Psoas muscle (tissue), 8 donors: ENCODE data around the gene PTPRR. TPM values are rescaled to one million over a fixed set of nuclear protein-coding genes. Genes with fewer than 3 reads are reported as not detected.

Source experiments
- ATAC-seq, 4 donors: fragments of 200-7000 bp; cut with Tn5 transposase; one replicate each; pipeline ENCODE4 v1.9.1; 2020; ENCODE audit warnings: moderate library complexity in 3 of 4, mild to moderate bottlenecking in 2 of 4
- DNase-seq, 2 donors: peaks; one replicate each; pipeline ENCODE4 v3.0.0-alpha.2; 2020
- H3K27ac ChIP-seq: fragments of 200-600 bp; one replicate; pipeline ENCODE4 v1.8.0; 2022
- H3K27me3 ChIP-seq, 3 donors: fragments of 200-600 bp in 1 of 3; one replicate each; pipeline versions ENCODE4 v1.6.1 to v1.8.0; 2013 to 2022; ENCODE audit warnings: low read length in 2 of 3, mild to moderate bottlenecking in 2 of 3, moderate library complexity in 1 of 3; ENCODE audit not compliant: insufficient read depth in 3 of 3
- H3K36me3 ChIP-seq, 2 donors: fragments of 200-600 bp in 1 of 2; one replicate each; pipeline versions ENCODE4 v1.6.1 to v1.8.0; 2013 to 2022; ENCODE audit warnings: low read depth in 1 of 2, mild to moderate bottlenecking in 1 of 2, moderate library complexity in 1 of 2; ENCODE audit not compliant: insufficient read depth in 1 of 2
- H3K4me1 ChIP-seq: fragments of 200-600 bp; one replicate; pipeline ENCODE4 v1.8.0; 2022
- H3K4me3 ChIP-seq: fragments of 200-600 bp; one replicate; pipeline ENCODE4 v1.8.0; 2022; ENCODE audit warnings: mild to moderate bottlenecking
- H3K9me3 ChIP-seq: fragments of 200-600 bp; one replicate; pipeline ENCODE4 v1.8.0; 2022
- WGBS, 3 donors: extraction: QIAGEN DNeasy Blood & Tissue Kit; methylation state at CpG; one replicate each; pipeline versions ENCODE4 v1.1.6 to v1.1.7; 2013; 5-methylcytosine and 5-hydroxymethylcytosine counted together
- intact Hi-C, 2 donors: fragments of 100-400 bp; cut with DNase I; formaldehyde crosslinking; loops; one replicate each; pipeline versions ENCODE4 v1.11.0 to v1.14.2; 2022
- polyA plus RNA-seq, 3 donors: library from polyadenylated mRNA; stranded (reverse); fragments of 200-250 nt; gene quantifications; one replicate each; pipeline ENCODE4 v1.2.3, GENCODE V29; 2013
- total RNA-seq, 4 donors: library from RNA; stranded (reverse); fragmentation: NEBNext Ultra II Directional in 2 of 4; extraction: Animal tissue kit (Norgen Biotek cat#: 25700) in 2 of 4; gene quantifications; one replicate each; pipeline versions ENCODE4 v1.2.1 to v1.2.4, GENCODE V29; 2021 to 2023
- TF ChIP-seq, protein P1 (sequence below): fragments of 200-600 bp; IDR thresholded peaks from one replicate; pipeline ENCODE4 v1.8.0; 2022; ENCODE audit warnings: antibody characterized with exemption
- donor health status: healthy with polysubstance abuse.
- donor health status: DM: no; HTN: no; CAD: no; lungs with moderate emphysema.
- donor health status: Bipolar disorder and iron deficiency.
- donor health status: healthy.
- donor health status: DM: yes; HTN: yes; CAD: no.
- donor health status: DM: no; HTN: no; CAD: no.
- donor health status: DM: no; HTN: no; CAD: no.
- donor health status: DM: yes; HTN: yes; CAD: no.

PTPRR gene
- total and polyA plus RNA-seq, 7 donors = 0.08 to 0.35 (median 0.24) TPM

DNA sequence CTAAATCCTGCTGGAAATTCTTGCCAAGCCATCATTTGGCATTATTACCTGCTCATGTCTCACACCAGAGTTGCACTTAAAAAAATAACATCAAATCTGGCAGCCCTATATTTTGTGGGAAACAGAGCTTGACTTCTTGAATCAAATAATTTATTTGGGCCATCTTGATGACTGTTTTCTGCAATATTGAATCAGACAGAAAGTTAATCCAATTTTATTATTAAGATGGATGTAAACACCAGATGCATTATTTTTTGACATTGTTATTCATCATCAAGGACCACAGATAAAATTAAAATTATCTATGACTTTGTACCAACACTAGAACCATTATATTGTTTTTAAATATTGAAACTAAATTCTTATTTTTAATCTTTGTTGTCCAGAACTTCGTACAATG lies 132.9 kb downstream of the PTPRR start:
- H3K4me1 ChIP-seq = no peaks in the 10 kb centered on the region
- 84 to 94% (median 88%) methylated on average over 1 of the region's 1 CpG for WGBS, 3 donors
- TF ChIP-seq, protein P1, sequence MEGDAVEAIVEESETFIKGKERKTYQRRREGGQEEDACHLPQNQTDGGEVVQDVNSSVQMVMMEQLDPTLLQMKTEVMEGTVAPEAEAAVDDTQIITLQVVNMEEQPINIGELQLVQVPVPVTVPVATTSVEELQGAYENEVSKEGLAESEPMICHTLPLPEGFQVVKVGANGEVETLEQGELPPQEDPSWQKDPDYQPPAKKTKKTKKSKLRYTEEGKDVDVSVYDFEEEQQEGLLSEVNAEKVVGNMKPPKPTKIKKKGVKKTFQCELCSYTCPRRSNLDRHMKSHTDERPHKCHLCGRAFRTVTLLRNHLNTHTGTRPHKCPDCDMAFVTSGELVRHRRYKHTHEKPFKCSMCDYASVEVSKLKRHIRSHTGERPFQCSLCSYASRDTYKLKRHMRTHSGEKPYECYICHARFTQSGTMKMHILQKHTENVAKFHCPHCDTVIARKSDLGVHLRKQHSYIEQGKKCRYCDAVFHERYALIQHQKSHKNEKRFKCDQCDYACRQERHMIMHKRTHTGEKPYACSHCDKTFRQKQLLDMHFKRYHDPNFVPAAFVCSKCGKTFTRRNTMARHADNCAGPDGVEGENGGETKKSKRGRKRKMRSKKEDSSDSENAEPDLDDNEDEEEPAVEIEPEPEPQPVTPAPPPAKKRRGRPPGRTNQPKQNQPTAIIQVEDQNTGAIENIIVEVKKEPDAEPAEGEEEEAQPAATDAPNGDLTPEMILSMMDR = no peak
- H3K27me3 ChIP-seq = peaks cover 0 to 2% (median 0%) of the 10 kb centered on the region in 3 donors
- H3K9me3 ChIP-seq = no peaks in the 10 kb centered on the region
- H3K27ac ChIP-seq = no peak overlapping the region
- ATAC-seq (no peak), DNase-seq (no peak)
- H3K36me3 ChIP-seq = no peaks in the 10 kb centered on the region
- H3K4me3 ChIP-seq = no peak overlapping the region
- intact Hi-C loops = no loop called here

DNA sequence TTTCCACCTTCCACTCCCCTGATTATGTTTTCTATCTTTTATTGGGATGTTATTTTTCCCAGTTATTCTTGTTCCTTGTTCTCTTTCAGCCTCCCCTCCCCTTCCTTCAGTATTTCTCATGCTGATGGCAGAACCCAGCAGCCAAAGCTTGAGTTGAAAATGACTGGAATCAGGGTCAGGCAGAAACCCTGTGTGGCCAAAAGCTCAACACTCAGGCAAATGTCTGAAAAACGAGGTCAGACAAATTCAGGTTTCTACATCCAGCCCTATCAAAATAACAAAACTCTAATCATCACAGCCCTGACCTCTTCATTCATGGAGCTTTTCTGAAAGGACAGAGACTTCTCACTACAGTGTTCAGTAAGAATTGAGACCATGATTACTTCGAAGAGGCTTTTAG lies 134.6 kb downstream of the PTPRR start:
- Histone ChIP-seq H3K36me3 (no peaks in the 10 kb centered on the region), H3K4me1 (no peaks in the 10 kb centered on the region), H3K27me3 (peaks cover 0 to 2% (median 0%) of the 10 kb centered on the region in 3 donors), H3K4me3 (no peak overlapping the region), H3K27ac (no peak overlapping the region), H3K9me3 (no peaks in the 10 kb centered on the region)
- WGBS, 3 donors = 15 to 26% (median 24%) methylated on average over 2 of the region's 2 CpGs
- ATAC-seq = no peak
- TF ChIP-seq, protein P1 = no peak
- intact Hi-C loops = no loop called here
- DNase-seq = no peak

DNA sequence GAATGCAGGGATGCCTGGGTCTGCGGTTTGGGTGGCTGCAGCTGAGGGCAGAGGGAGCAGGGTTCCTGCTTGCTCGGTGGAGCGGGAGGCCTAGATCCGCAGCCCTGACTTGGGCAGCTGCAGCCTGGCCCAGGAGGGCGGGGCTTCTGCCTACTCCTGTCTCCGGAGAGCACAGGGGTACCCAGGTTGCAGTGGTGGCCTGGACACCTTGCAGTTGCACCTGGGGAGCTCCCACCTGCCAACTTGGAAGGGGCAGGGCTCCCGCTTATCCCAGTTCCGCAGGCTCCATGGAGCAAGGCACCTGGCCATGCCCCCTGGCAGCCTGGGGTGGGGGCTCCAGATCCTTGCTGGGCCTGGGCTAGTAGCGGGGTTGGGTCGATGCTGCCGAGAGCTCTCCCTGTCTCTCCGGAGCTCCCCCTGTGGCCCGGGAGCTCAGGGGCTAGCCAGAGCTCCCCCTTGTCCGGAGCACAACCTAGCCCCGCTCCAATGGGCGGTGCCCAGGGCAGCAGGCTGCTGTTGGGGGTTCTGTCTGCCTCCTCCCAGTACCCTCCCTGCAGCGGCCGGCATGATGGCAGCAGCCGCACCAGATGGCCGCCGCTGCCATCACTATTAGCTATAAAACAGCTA lies 136.4 kb downstream of the PTPRR start:
- WGBS, 3 donors = 93 to 94% (median 93%) methylated on average over 20 to 21 of the region's 21 CpGs
- H3K27ac ChIP-seq = no peak overlapping the region
- no peaks in the 10 kb centered on the region for H3K4me1 ChIP-seq
- intact Hi-C loops = no loop called here
- no peaks in the 10 kb centered on the region for H3K9me3 ChIP-seq
- H3K27me3 ChIP-seq = peaks cover 0 to 2% (median 0%) of the 10 kb centered on the region in 3 donors
- TF ChIP-seq, protein P1 = no peak
- no peak for ATAC-seq
- H3K36me3 ChIP-seq = no peaks in the 10 kb centered on the region
- DNase-seq = no peak
- no peak overlapping the region for H3K4me3 ChIP-seq

DNA sequence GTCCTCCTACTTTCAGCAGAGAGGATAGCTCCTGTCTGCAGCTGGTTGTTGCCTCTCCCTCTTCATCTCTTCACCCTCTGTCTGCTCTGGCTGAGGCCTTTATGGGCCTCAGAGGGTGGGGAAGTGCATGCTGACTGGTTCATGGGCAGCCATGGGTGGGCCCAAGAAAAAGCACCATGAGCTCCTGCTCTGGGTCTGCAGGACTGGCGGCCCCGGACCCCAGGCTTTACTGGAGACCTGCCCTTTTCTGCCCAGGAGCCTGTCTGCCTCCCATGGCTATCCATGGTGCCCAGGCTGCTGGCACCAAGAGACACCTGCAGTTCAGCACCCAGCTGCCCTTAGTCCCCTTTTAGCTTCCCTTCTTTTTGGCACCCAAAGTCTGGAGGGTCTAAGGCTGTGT lies 137.1 kb downstream of the PTPRR start:
- intact Hi-C loops = no loop called here
- no peaks in the 10 kb centered on the region for H3K9me3 ChIP-seq
- no peak overlapping the region for H3K27ac ChIP-seq
- no peak overlapping the region for H3K4me3 ChIP-seq
- H3K4me1 ChIP-seq = no peaks in the 10 kb centered on the region
- TF ChIP-seq, protein P1 = no peak
- peaks cover 0 to 2% (median 0%) of the 10 kb centered on the region in 3 donors for H3K27me3 ChIP-seq
- no peaks in the 10 kb centered on the region for H3K36me3 ChIP-seq
- no peak for ATAC-seq
- no peak for DNase-seq
- 90 to 100% (median 96%) methylated on average over 2 of the region's 2 CpGs for whole genome bisulfite sequencing, 3 donors

DNA sequence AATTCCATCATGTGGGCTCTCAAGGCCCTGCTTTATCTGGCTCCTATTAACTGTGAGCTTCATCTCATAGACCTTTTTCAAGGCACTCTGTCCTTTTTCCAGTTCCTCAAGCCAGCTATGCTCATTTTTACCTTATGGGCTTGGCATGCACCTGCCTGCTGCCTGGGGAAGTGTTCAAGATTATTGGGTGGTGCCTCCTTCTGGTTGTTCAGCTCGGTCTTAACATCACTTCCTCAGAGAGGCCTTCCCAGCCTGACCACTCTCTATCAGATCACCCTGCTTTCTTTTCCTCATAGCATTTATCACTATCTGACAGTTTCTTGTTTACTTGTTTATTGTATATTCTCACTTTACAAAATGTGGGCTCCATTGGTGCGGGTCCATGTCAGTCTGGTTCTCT lies 141.3 kb downstream of the PTPRR start:
- no peaks in the 10 kb centered on the region for H3K9me3 ChIP-seq
- H3K27me3 ChIP-seq = peaks cover 0 to 2% (median 0%) of the 10 kb centered on the region in 3 donors
- DNase-seq (no peak), ATAC-seq (no peak)
- H3K4me3 ChIP-seq = no peak overlapping the region
- intact Hi-C loops = no loop called here
- WGBS, 3 donors = 84 to 91% (median 88%) methylated on average over 2 of the region's 2 CpGs
- TF ChIP-seq, protein P1 = no peak
- no peaks in the 10 kb centered on the region for H3K4me1 ChIP-seq
- H3K27ac ChIP-seq = no peak overlapping the region
- no peaks in the 10 kb centered on the region for H3K36me3 ChIP-seq
